Activated T-cell treated with anti-CD3 and anti-CD28 coated beads for 48 hours (primary cell): ENCODE measurements around the gene GNG3.
"Not testable (repeated sequence)": the region's sequence is repeated elsewhere in the genome, so short reads cannot be mapped to it uniquely, and the experiment has no call there.

Experiments
- DNase-seq: peaks from one replicate; pipeline ENCODE4 v3.0.0-alpha.2; 2020; ENCODE audit warnings: low read depth

Gene GNG3

GRCh38 chr11:62716816-62717215 is 9.3 kb downstream of the GNG3 start:
- DNase-seq = no peak

- no peak for DNase-seq
Observed at GRCh38 chr11:62719302-62719978, 12.0 kb downstream of the GNG3 start.

- no peak for DNase-seq
Observed at GRCh38 chr11:62721994-62722393, 14.5 kb downstream of the GNG3 start.

DNA sequence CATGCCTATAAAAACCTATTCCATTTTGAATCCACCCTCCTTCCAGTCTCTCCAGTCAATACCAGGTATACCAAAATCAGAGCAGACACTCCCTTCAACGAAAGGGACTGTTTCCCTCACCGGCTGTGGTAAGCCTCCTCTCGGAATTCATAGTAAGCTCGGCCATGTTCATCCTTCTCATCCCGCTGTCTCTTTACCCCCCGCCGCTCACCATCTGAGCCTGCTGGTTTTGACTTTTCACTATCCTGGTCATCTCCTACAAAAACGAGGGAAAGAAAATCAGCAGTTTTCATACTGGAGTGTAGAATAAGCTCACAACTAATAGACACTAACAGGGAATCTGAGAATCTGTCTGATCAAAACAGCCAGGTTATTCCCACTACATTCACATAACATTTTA is 16.7 kb downstream of the GNG3 start:
- DNase-seq = no peak

- no peak for DNase-seq
Observed at GRCh38 chr11:62725646-62726045, 18.2 kb downstream of the GNG3 start.

- peak; percentile 12 for DNase-seq
Observed at GRCh38 chr11:62726156-62726914, 18.9 kb downstream of the GNG3 start.

DNA sequence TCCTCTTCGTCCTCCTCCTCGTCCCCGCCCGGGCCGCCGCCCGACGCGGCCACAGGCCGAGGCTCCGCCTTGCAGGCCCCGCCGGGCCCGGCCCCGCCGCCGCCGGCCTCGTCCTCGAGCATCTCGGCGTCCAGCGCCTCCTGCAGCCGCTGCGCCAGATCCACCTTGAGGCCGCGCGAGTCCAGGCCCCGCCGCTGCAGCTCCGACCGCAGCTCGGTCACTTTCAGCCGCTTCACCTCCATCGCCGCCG is 19.4 kb downstream of the GNG3 start:
- DNase-seq = no peak

DNA sequence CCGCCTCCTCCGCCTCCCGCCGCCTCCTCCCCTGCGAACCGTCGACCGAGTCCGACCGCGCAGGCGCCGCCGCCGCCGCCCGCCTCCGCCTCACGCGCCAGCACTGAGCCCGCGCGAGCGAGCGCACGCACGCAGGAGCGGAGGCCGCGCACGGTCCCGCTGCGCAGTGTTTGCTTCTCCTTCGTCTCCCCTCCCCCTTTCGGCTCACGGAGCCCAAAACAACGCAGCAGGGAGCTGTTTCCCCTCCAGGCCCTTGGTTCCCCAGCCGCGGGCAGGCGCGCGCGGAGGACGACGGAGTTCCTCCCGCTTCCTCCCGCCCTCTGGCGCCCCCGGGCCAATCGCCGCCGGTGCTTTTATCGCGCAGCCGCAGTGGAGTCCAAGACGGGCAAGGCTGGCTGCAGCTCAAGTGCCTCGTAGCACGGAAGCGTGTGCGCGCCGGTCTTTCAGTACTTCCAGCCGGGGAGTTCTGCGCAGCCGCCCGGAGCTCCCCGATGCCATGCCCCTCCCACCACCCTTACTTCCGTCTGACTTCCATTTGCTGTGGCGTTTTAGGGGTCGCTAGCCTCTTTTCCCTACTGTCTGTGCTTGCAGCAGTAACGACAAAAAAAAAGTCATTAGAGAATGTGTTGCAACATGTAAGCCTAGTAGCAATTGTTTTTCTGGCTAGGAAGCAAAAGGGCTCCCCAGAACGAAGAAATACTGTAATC is 19.8 kb downstream of the GNG3 start, which contains the start of gene HNRNPUL2:
TSS of gene HNRNPUL2 (minus strand) at position 293 of the 707 bp plus-strand sequence. CDS start 301 bp downstream, outside the sequence.
- peak; percentile 99 for DNase-seq

DNA sequence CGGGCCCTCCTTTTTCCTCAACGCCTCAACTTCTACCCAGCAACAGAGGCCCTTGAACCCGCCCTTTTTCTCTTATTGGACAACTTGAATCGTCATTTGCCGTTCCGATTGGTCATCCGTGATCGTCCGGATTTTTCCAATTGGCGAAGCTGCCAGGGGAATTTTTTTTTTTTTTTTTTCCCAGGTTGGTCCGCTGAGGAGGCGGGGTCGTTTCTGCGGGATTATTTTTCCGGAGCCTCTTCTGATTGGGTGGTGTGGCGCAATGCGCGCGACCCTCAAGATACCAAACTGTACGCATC is 20.3 kb downstream of the GNG3 start:
- DNase-seq = peak; percentile 74

DNA sequence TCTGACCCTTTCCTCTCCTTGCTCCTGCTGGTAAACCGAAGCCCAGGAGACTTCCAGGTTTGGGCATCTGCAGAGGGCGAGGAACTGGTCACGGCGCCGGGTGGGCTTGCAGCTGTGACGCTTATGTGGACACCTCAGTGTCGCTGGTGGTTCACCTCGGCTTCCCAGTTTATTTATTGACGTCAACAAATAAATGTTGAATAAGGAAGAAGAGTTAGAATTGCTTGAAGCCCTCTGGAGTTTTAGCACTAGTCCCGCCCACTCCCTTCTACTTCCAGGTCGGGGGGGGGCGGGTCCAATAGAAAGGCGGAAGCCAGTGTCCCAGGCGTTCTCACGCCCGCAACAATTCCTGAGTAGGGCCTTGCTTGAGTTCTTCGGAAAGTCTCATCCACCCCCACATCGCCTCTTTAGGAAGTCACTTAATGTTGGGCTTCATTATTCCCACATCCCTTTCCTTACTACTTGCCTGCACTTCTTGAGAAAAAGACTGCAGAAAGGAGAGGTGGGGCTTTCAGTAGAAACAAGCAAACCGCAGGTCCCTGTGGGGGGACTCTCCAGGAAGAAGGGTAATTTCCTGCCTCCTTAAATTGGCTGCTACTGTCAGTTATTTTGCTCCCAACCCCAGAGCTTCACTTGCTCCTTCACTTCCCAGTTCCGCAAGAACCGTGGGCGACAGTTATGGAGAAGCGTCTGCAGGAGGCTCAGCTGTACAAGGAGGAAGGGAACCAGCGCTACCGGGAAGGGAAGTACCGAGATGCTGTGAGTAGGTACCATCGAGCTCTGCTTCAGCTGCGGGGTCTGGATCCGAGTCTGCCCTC is 20.9 kb downstream of the GNG3 start, which contains the start of gene TTC9C:
TSS of gene TTC9C (plus strand) at position 316 of the 818 bp plus-strand sequence. CDS start at position 679, 363 bp downstream.
- peak; percentile 76 for DNase-seq

- not testable (repeated sequence) for DNase-seq
Observed at GRCh38 chr11:62730076-62730475, 22.6 kb downstream of the GNG3 start.

DNA sequence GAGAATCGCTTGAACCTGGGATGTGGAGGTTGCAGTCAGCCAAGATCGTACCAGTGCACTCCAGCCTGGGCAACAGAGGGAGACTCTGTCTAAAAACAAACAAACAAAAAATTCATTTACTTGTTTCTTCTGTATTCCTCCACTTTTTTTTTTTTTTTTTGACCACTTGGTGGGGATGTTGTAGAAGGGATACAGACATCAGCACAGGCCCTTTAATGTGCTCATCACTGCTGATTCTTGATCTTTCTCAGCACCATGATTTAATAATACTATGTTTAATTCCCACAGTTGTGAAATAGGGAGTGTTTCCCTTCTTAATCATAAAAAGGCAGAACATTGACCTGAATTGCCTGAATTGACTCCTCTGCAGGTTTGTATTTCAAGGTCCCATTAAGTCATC is 25.4 kb downstream of the GNG3 start:
- DNase-seq = no peak

- DNase-seq = no peak
Observed at GRCh38 chr11:62737196-62737595, 29.7 kb downstream of the GNG3 start.

DNA sequence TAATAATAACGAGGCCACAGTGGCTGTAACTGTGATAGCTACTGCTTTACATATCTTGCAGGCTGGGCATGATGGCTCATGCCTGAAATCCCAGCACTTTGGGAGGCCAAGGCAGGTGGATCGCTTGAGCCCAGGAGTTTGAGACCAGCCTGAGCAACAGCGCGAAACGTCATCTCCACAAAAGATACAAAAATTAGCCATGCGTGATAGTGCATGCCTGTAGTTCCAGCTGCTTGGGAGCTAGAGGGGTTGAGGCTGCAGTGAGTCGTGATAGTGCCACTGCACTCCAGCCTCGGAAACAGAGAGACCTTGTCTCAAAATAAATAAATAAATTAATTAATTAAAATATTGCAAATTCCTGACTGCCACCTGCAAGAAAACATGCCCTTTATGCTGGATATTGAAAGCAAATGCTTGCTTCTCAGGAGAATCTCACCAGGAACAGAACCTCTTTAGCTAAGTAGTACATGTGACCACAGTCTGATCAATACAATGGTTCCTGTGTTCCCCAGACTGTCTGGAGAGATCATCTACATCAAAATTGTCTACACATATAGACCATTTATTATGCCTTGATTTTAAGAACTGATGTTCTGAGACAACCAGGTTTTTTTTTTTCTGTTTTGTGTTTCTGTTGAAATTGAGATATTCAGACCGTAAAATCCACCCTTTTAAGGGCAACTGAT is 40.1 kb downstream of the GNG3 start:
- DNase-seq = no peak

GRCh38 chr11:62749931-62750330 is 42.5 kb downstream of the GNG3 start:
- not testable (repeated sequence) for DNase-seq

- no peak for DNase-seq
Observed at GRCh38 chr11:62752177-62752785, 44.8 kb downstream of the GNG3 start.

DNA sequence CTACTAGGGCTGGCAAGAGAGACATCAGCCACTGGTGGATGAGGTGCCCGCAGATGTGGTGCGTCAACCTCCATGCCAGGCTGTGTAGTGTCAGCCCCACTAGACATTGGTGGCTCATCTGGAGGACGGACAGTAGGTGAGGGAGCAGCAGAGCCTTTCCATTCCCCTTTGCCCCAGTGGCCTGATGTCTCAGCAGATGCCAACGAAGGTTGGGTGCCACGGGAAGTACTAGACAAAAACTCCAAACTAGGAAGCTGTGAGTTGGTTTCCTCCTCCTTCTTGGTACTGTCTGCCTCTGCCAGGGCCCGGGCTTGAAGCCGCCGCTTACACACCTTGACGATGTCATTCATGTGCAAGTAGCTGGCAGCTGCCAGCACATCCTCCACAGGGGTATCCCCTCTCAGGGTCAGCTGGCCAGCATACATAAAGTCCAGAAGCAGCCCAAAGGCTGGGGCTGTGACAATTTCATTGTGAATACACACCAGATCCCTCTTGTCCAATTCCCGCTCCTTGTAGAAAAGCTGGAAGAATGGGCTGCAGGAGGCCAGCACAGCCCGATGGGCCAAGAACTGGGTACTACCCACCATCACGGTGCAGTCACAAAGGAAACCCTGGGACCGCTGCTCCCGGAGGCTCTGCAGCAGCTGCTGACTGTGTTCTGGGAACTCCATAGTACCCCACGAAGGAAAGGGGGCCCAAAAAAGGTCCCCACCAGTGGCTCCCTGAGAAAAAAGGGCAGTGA is 45.7 kb downstream of the GNG3 start:
- DNase-seq = no peak

DNA sequence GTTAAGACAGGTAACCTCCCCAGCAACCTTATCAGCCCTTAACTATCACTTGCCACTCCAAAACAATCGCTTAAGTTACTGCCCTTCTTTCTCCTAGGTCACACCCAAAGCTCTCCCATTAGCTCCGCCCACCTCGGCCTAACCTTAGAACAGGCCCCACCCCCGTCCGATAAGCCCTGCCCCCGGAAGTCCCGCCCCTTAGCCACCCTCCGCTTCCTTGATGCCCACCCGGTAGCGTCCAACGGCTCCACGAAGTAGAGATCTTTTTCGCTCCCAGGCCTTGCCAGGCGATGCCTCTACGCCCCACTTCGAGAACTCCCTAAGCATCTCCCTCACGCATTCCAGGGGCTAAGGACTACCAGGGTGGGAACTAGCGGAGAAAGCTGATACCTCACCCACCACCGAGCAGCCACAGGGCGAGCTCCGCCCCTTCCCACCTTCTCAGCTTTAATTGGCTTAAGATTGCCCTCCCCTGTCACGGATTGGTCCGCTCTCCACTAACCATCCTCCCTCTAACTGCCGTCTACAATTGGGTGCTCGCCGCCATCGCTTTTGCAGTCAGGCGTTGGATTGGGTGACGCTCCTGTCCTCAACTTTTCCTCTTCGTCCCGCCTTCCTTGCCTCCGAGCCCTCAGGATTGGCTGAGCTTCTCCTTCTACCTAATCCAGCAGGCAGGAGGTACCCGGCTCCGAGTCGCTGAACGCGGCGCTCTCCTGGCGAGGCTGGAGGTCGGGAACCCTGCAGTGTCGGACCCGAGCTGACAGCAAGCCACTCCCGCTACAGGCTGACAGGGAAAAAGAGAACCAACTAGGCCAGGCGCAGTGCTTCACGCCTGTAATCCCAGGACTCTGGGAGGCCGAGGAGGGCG is 46.5 kb downstream of the GNG3 start, which contains the start of gene ZBTB3:
TSS of gene ZBTB3 (minus strand) at position 425 of the 868 bp plus-strand sequence. CDS start 496 bp downstream, outside the sequence.
- peak; percentile 90 for DNase-seq

DNA sequence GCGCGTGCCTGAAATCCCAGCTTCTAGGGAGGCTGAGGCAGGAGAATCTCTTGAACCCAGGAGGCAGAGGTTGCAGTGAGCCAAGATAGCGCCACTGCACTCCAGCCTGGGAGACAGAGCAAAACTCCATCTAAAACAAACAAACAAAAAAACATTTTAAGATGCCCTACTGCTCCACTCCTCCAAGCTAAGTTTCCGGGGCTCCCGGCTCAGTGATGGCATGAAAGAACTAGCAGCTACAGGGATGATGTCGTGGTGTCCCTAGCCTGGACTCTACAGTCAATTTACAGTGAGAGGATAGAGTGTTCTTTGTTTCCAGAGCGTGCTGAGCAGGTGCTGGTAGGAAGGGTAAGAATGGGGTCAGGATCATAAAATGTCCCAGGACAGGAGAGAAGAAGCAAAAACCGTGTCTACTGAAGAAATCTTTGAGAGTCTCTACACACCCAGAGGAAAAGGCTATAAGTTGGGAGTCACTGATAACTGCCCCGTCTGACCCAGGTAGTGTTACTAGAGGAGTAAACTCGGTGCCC is 47.7 kb downstream of the GNG3 start:
- DNase-seq = no peak
